Erythroblast (primary cell): ENCODE results near the gene EIF4H.

ENCODE experiments used
- DNase-seq, 2 experiments: peaks; one replicate each; lab custom pipeline; 2025; lab: John Stamatoyannopoulos, UW
- GATA1 ChIP-seq: IDR thresholded peaks from 2 replicates; pipeline ENCODE4 v1.6.1; 2011; ENCODE audit warnings: low read depth, mild to moderate bottlenecking, control low read depth, low read length, moderate library complexity
- POLR2A ChIP-seq: IDR thresholded peaks from 2 replicates; pipeline ENCODE4 v1.6.1; 2011; ENCODE audit warnings: mild to moderate bottlenecking, low read length

EIF4H gene

GRCh38 chr7:74235518-74236268 is 61.5 kb downstream of the EIF4H start:
- peak in 1 of 2 experiments; percentile 43 for DNase-seq
- TF ChIP-seq GATA1 (no peak), POLR2A (no peak)

- DNase-seq: no peak
- TF ChIP-seq GATA1 (no peak), POLR2A (no peak)
Measured at GRCh38 chr7:74236284-74236683, 62.1 kb downstream of the EIF4H start.

DNA sequence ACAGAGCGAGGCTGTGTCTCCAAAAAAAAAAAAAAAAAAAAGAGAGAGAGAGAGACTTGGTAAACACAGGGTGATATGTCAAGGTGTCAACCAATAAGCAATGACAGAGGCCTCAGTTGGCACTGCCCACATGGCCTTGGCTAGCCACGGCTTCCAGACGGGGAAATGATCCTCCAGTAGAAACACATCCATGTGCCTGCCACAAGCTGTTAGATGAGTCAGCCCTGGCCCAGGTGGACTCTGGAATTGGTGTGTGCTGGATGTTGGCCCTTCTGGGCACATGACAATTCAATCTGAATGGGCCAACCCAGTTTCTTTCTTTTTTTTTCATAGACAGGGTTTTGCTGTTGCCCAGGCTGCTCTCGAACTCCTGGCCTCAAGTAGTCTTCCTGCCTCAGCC is 66.3 kb downstream of the EIF4H start:
- no peak for TF ChIP-seq POLR2A
- TF ChIP-seq GATA1: no peak

GRCh38 chr7:74242122-74242443 is 67.9 kb downstream of the EIF4H start:
- TF ChIP-seq GATA1: no peak
- TF ChIP-seq POLR2A: no peak
- DNase-seq: no peak

More for the DNA sequence above, 66.3 kb downstream of the EIF4H start:
- DNase-seq: no peak

- TF ChIP-seq GATA1 (no peak), POLR2A (no peak)
- no peak for DNase-seq
Measured at GRCh38 chr7:74246497-74246896, 72.3 kb downstream of the EIF4H start.
